Measurements from ENCODE around the gene CERS3. TPM values are rescaled to one million over a fixed set of nuclear protein-coding genes. Genes with fewer than 3 reads are reported as not detected.
A peak's percentile ranks its signal among the peaks of the same experiment; 100 is the strongest.

The CERS3 gene
- total RNA-seq, 2 experiments from 2014 or later, result 1.3 to 1.8 TPM

DNA sequence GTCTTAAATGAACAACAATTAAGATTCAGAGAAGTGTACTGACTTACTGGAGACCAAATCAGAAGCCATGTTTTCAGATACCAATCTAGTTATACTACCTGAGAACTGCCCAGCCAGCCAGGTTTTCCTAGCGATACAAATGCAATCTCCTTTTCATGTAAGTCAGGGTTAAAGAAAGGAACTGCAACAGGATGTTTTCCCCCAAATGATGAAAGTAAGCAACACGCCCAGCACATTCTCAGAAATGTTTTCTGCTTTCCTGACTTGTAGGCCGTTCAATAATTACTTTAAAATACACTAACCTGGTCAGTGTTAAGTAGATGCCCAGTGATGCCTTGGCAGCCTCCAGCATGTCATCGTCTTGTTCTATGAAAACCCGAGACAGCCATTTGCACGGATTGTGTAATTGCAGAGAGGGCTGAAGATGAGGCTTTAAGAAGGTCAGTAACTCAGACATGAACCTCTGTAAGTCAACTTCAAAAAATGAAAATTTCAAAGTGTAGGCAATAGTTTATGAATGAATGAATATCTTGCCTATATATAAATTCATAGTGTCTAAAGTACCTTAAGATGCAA lies 42.9 kb upstream of the CERS3 start:
- DNase-seq (peak in 6 of 14 experiments; percentile 7 to 39 (median 21)), ATAC-seq (ENCODE audit: poor library complexity) (peak; percentile 26)
- TF ChIP-seq, protein P1, sequence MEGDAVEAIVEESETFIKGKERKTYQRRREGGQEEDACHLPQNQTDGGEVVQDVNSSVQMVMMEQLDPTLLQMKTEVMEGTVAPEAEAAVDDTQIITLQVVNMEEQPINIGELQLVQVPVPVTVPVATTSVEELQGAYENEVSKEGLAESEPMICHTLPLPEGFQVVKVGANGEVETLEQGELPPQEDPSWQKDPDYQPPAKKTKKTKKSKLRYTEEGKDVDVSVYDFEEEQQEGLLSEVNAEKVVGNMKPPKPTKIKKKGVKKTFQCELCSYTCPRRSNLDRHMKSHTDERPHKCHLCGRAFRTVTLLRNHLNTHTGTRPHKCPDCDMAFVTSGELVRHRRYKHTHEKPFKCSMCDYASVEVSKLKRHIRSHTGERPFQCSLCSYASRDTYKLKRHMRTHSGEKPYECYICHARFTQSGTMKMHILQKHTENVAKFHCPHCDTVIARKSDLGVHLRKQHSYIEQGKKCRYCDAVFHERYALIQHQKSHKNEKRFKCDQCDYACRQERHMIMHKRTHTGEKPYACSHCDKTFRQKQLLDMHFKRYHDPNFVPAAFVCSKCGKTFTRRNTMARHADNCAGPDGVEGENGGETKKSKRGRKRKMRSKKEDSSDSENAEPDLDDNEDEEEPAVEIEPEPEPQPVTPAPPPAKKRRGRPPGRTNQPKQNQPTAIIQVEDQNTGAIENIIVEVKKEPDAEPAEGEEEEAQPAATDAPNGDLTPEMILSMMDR (IDR thresholded peaks at IDR 0.05), result no peak
- no peaks in the 10 kb centered on the region for H3K27me3 ChIP-seq (ENCODE audit: control insufficient read depth in 1 of 2, insufficient read depth in 2 of 2, low read length in 2 of 2)
- ChIA-PET POLR2A (interaction anchor here (0.9 to 4.1 kb wide), 8 partner anchors 15 to 241 kb away, joined by 3 to 44 read pairs (median 8); partner anchors contain the start of genes ADAMTS17, ASB7 and LINS1), CTCF (interaction anchor here (0.7 to 3.4 kb wide), 9 partner anchors 9 to 643 kb away, joined by 3 to 19 read pairs (median 5); no protein-coding TSS in a partner anchor)
- Mint-ChIP-seq H3K27me3 (no peaks in the 10 kb centered on the region), H3K4me1 (ENCODE audit: low read depth) (peaks cover 57% of the 10 kb centered on the region), H3K36me3 (ENCODE audit: low read depth) (peaks cover 85% of the 10 kb centered on the region), H3K4me3 (peak overlapping the region; percentile 22), H3K27ac (peak overlapping the region; percentile 74), H3K9me3 (no peaks in the 10 kb centered on the region)
- no peaks in the 10 kb centered on the region for H3K9me3 ChIP-seq (ENCODE audit: control insufficient read depth in 1 of 2, insufficient read depth in 1 of 2, low read length in 2 of 2)
- intact Hi-C loops (cut with DNase I, micrococcal nuclease), result loop anchor here (1.0 to 5.0 kb wide), 6 partner anchors 31 to 644 kb away; partner anchors contain the start of genes ASB7 (in 2 of the 2) and LINS1 (in 2 of the 2)
- H3K4me1 ChIP-seq (ENCODE audit: insufficient read depth, low read length), result peaks cover 19% of the 10 kb centered on the region
- peak overlapping the region; percentile 13 to 18 for H3K27ac ChIP-seq (ENCODE audit: low read depth in 1 of 2, low read length in 2 of 2)
- peaks cover 48% of the 10 kb centered on the region for H3K36me3 ChIP-seq (ENCODE audit: insufficient read depth, low read length)
- peak overlapping the region; percentile 12 for H3K4me3 ChIP-seq (ENCODE audit: low read length)

DNA sequence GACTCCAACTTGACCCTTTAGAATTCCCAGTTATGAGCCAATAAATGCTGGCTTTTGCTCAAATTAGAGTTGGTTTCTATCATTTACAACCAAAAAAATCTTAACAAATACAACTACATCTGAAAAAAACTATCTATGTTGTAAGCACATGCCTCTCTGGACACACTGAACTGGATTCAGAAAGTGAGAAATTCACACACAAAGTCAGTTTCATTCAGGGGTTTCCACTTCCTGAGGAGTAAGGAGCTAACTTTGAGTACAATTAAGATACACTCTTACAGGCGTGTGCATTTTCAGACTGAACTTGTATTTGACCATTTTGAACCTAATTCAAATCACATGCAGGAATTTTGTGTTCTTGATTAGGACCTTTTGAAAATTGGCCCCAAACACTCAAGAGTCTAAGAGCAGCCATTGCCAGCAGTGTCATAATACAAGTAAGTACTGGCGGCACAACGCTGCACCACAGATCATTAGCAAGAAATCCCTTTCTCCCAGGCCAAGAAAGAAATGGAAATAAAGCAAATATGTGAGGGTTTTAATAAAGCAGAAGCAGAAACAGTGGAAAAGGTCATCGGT lies 42.1 kb upstream of the CERS3 start:
- H3K27me3 ChIP-seq (ENCODE audit: control insufficient read depth in 1 of 2, insufficient read depth in 2 of 2, low read length in 2 of 2), result no peaks in the 10 kb centered on the region
- ChIA-PET CTCF (interaction anchor here (0.7 to 3.4 kb wide), 3 partner anchors 10 to 642 kb away, joined by 3 to 19 read pairs (median 3); no protein-coding TSS in a partner anchor), POLR2A (interaction anchor here (0.7 to 4.1 kb wide), 4 partner anchors 26 to 229 kb away, joined by 3 to 44 read pairs (median 29); partner anchors contain the start of genes ADAMTS17, ASB7 and LINS1)
- H3K9me3 ChIP-seq (ENCODE audit: control insufficient read depth in 1 of 2, insufficient read depth in 1 of 2, low read length in 2 of 2), result no peaks in the 10 kb centered on the region
- peaks cover 52% of the 10 kb centered on the region for H3K4me1 Mint-ChIP-seq (ENCODE audit: low read depth)
- H3K4me3 ChIP-seq (ENCODE audit: low read length), result no peak overlapping the region
- H3K27me3 Mint-ChIP-seq, result no peaks in the 10 kb centered on the region
- peaks cover 48% of the 10 kb centered on the region for H3K36me3 ChIP-seq (ENCODE audit: insufficient read depth, low read length)
- peaks cover 82% of the 10 kb centered on the region for H3K36me3 Mint-ChIP-seq (ENCODE audit: low read depth)
- H3K4me3 Mint-ChIP-seq, result peak overlapping the region; percentile 22
- DNase-seq (peak in 1 of 14 experiments; percentile 21), ATAC-seq (ENCODE audit: poor library complexity) (no peak)
- H3K27ac ChIP-seq (ENCODE audit: low read depth in 1 of 2, low read length in 2 of 2), result peak overlapping the region; percentile 13 to 18
- TF ChIP-seq, protein P1 (IDR thresholded peaks at IDR 0.05), result no peak
- intact Hi-C loops (cut with DNase I, micrococcal nuclease), result loop anchor here (2.0 to 5.0 kb wide), 3 partner anchors 220 to 644 kb away; no protein-coding TSS in a partner anchor
- peaks cover 19% of the 10 kb centered on the region for H3K4me1 ChIP-seq (ENCODE audit: insufficient read depth, low read length)
- H3K27ac Mint-ChIP-seq, result peak overlapping the region; percentile 74
- H3K9me3 Mint-ChIP-seq, result no peaks in the 10 kb centered on the region

DNA sequence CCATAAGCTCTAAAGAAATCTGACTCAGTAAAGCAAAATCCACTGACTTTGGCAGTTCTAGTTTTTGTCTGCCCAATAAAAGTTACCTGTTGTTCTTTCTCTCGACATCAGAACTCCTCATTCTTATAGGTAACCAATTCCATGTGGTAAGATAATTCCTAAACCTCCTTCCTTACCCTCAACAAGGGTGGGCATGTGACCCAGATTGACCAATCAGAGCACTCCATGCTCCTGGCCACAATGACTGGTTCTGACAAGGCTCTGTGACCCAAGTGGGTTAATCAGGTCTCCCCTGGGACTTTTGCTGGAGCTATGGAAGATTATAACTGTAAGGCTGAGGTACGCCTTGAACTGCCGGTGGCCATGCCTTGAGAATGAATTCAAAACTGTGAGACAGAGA lies 41.5 kb upstream of the CERS3 start:
- H3K9me3 Mint-ChIP-seq, result no peaks in the 10 kb centered on the region
- H3K4me3 Mint-ChIP-seq, result no peak overlapping the region
- Histone ChIP-seq H3K4me3 (ENCODE audit: low read length) (no peak overlapping the region), H3K36me3 (ENCODE audit: insufficient read depth, low read length) (peaks cover 48% of the 10 kb centered on the region), H3K27ac (ENCODE audit: low read depth in 1 of 2, low read length in 2 of 2) (no peak overlapping the region), H3K4me1 (ENCODE audit: insufficient read depth, low read length) (peaks cover 19% of the 10 kb centered on the region), H3K9me3 (ENCODE audit: control insufficient read depth in 1 of 2, insufficient read depth in 1 of 2, low read length in 2 of 2) (no peaks in the 10 kb centered on the region), H3K27me3 (ENCODE audit: control insufficient read depth in 1 of 2, insufficient read depth in 2 of 2, low read length in 2 of 2) (no peaks in the 10 kb centered on the region)
- peak overlapping the region; percentile 74 for H3K27ac Mint-ChIP-seq
- H3K4me1 Mint-ChIP-seq (ENCODE audit: low read depth), result peaks cover 47% of the 10 kb centered on the region
- DNase-seq (peak in 1 of 14 experiments; percentile 12), ATAC-seq (ENCODE audit: poor library complexity) (no peak)
- no peaks in the 10 kb centered on the region for H3K27me3 Mint-ChIP-seq
- peaks cover 77% of the 10 kb centered on the region for H3K36me3 Mint-ChIP-seq (ENCODE audit: low read depth)
- ChIA-PET CTCF (interaction anchor here (1.3 kb wide), 1 partner anchor 642 kb away, joined by 3 read pairs; no protein-coding TSS in a partner anchor), POLR2A (interaction anchor here (2.7 to 4.1 kb wide), 3 partner anchors 26 to 220 kb away, joined by 29 to 44 read pairs (median 29); partner anchors contain the start of genes ASB7 and LINS1)
- intact Hi-C loops (cut with DNase I, micrococcal nuclease), result loop anchor here (2.0 to 5.0 kb wide), 3 partner anchors 219 to 643 kb away; no protein-coding TSS in a partner anchor
- TF ChIP-seq, protein P1 (IDR thresholded peaks at IDR 0.05), result no peak
